Tibial nerve (tissue), 3 donors: ENCODE data around the gene LDB1.

Experiments
- CTCF ChIP-seq, 5 experiments: fragments of 200-600 bp in 3 of 5; fragments of 450-650 bp in 2 of 5; sonication (generic) in 3 of 5; IDR thresholded peaks; one replicate each; pipeline ENCODE4 v1.5.1; 2016 to 2019; ENCODE audit warnings: antibody characterized with exemption in 5 of 5, mild to moderate bottlenecking in 3 of 5, moderate library complexity in 2 of 5
- POLR2A ChIP-seq, 2 donors: fragments of 450-650 bp; IDR thresholded peaks; one replicate each; pipeline ENCODE4 v1.6.1; 2017; ENCODE audit warnings: antibody characterized with exemption in 2 of 2, mild to moderate bottlenecking in 2 of 2, moderate library complexity in 2 of 2

GRCh38 chr10:102106998-102107397 is 13.2 kb downstream of the LDB1 start:
- TF ChIP-seq CTCF (IDR thresholded peaks at IDR 0.05), result no peak
- TF ChIP-seq POLR2A (IDR thresholded peaks at IDR 0.05), result no peak
